ENCODE results near the gene SPHK2.

Gene SPHK2

DNA sequence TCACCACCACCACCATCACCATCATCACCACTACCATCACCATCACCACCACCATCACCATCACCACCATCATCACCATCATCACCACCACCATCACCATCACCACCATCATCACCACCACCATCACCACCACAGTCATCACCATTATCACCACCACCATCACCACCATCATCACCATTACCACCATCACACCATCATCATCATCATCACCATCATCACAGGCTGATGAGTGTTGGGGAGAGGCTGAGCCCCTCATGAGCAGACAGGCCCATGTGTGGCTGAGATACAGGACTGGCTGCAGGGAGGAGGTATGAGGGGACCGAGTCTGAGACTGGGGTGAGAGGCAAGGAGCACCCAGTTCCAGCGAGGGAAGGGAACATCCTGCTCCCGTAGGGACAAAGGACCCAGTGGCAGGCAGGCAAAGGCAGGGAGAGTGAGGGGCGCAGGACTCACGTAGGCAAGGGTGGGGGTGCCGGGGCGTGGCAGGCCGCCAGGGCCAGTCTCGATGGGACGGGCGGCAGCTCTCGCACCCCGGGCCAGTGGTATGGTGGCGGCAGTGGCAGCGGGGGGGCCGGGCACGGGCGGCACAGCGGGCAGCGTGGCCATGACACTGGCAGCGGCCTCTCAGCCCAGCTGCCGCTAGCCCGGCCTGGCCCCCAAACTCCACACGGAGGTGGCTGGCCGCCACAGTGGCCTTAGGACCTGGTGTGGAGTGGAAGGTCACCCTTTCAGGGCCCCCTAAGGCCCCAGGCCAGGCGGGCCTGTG, 50.8 kb downstream of the SPHK2 start:
- Mint-ChIP-seq H3K36me3 (ENCODE audit: low read depth) (no peaks in the 10 kb centered on the region), H3K4me1 (peaks cover 9% of the 10 kb centered on the region), H3K27me3 (ENCODE audit: low read depth) (peaks cover under 1% of the 10 kb centered on the region), H3K4me3 (no peak overlapping the region), H3K9me3 (no peaks in the 10 kb centered on the region), H3K27ac (no peak overlapping the region)
- TF ChIP-seq, protein P1, sequence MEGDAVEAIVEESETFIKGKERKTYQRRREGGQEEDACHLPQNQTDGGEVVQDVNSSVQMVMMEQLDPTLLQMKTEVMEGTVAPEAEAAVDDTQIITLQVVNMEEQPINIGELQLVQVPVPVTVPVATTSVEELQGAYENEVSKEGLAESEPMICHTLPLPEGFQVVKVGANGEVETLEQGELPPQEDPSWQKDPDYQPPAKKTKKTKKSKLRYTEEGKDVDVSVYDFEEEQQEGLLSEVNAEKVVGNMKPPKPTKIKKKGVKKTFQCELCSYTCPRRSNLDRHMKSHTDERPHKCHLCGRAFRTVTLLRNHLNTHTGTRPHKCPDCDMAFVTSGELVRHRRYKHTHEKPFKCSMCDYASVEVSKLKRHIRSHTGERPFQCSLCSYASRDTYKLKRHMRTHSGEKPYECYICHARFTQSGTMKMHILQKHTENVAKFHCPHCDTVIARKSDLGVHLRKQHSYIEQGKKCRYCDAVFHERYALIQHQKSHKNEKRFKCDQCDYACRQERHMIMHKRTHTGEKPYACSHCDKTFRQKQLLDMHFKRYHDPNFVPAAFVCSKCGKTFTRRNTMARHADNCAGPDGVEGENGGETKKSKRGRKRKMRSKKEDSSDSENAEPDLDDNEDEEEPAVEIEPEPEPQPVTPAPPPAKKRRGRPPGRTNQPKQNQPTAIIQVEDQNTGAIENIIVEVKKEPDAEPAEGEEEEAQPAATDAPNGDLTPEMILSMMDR (IDR thresholded peaks at IDR 0.05; ENCODE audit: unreplicated experiment in 3 of 3): no peak

GRCh38 chr19:48670699-48671445, 51.6 kb downstream of the SPHK2 start:
- H3K4me1 Mint-ChIP-seq: peaks cover 16% of the 10 kb centered on the region
- TF ChIP-seq, protein P1 (IDR thresholded peaks at IDR 0.05; ENCODE audit: unreplicated experiment in 3 of 3): no peak
- H3K27ac Mint-ChIP-seq: peak overlapping the region; percentile 55 to 93 (median 80)
- no peaks in the 10 kb centered on the region for H3K36me3 Mint-ChIP-seq (ENCODE audit: low read depth)
- peaks cover 8% of the 10 kb centered on the region for H3K27me3 Mint-ChIP-seq (ENCODE audit: low read depth)
- H3K4me3 Mint-ChIP-seq: peak overlapping the region in 1 of 3 experiments; percentile 34
- no peaks in the 10 kb centered on the region for H3K9me3 Mint-ChIP-seq

DNA sequence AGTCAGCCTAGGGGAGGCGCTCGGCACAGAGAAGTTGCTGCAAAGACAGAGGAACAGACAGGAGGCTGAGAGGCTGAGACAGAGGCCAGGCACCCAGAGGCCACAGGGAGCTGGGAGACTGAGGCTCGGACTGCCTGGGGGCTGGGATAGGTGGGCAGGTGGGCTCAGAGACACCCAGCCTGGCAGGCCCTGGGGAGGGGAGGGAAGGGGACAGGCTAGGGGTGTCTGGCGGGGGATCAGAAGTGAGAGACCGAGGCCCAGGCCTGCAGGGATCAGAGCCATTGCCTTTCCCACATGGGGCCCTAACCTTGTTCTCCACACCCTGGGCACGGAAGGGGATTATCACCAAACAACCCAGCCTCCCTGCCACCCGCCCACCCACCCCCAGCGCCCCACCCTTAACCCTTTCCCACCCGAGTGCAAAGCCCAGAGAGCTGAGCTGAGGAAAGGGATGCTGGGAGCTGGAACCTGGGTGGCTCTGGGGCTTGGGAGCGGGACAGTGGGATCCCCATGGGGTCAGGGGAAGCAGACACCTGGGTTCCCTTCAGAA, 52.2 kb downstream of the SPHK2 start:
- Mint-ChIP-seq H3K9me3 (no peaks in the 10 kb centered on the region), H3K27ac (peak overlapping the region; percentile 55 to 93 (median 80)), H3K4me1 (peaks cover 18% of the 10 kb centered on the region), H3K27me3 (ENCODE audit: low read depth) (peaks cover 8% of the 10 kb centered on the region), H3K36me3 (ENCODE audit: low read depth) (no peaks in the 10 kb centered on the region), H3K4me3 (peak overlapping the region in 1 of 3 experiments; percentile 34)
- TF ChIP-seq, protein P1 (IDR thresholded peaks at IDR 0.05; ENCODE audit: unreplicated experiment in 3 of 3): no peak

- Mint-ChIP-seq H3K27me3 (ENCODE audit: low read depth) (peaks cover 8% of the 10 kb centered on the region), H3K36me3 (ENCODE audit: low read depth) (no peaks in the 10 kb centered on the region), H3K27ac (no peak within 1 kb of the TSS), H3K4me3 (no peak within 1 kb of the TSS), H3K9me3 (no peaks in the 10 kb centered on the region), H3K4me1 (peaks cover 18% of the 10 kb centered on the region)
- TF ChIP-seq, protein P1 (IDR thresholded peaks at IDR 0.05; ENCODE audit: unreplicated experiment in 3 of 3): no peak
Measured at GRCh38 chr19:48672994-48673393, 53.7 kb downstream of the SPHK2 start, which contains the start of gene NTN5. NTN5 (minus strand) TSS chr19:48673017; CDS start chr19:48670986, 2,031 bp downstream.

DNA sequence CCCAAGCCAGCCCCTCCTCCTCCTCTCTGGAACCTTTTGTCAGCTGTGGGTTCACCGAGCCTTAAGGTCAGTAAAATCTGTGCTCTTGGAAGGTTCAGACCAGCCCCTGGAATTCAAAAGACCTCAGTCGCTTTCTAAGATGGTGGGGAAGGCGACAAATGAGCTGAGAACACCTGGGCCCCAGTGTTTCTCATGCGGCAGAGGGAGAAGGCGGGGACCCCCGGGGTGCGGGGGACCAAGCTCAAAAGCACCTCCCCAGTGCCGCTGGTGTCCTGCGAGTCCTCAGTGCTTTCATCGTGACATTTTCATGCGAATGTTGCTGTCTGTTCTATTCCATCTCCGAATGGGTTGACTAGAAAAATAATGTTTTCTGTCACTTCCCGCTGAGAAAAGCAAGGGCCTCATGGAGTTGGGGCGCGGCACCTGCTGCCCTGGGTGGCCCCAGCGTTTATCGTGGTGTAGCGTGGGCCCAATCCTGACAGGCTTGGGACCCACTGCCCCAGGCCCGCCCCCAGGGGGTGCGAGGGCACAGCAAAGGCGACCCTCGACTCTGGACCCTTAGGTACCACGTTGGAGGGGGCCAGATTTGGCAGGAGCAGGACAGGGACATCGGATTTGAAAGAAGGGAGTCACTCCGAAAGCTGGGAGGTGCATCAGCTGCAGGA, 54.3 kb downstream of the SPHK2 start:
- Mint-ChIP-seq H3K27ac (no peak overlapping the region), H3K9me3 (no peaks in the 10 kb centered on the region), H3K36me3 (ENCODE audit: low read depth) (no peaks in the 10 kb centered on the region), H3K4me3 (no peak overlapping the region), H3K27me3 (ENCODE audit: low read depth) (peaks cover 8% of the 10 kb centered on the region), H3K4me1 (peaks cover 18% of the 10 kb centered on the region)
- TF ChIP-seq, protein P1 (IDR thresholded peaks at IDR 0.05; ENCODE audit: unreplicated experiment in 3 of 3): no peak
